OCI-LY1 (cell line): ENCODE results near the gene UQCC5.

ENCODE experiments used
- H2AFZ ChIP-seq: fragments of 200-600 bp; sonication (generic), shearing (Covaris generic); 2 replicates; pipeline ENCODE4 v1.6.0; 2014; ENCODE audit warnings: antibody characterized with exemption, mild to moderate bottlenecking, low read length
- H3F3A ChIP-seq: fragments of 200-600 bp; sonication (generic), shearing (Covaris generic); 2 replicates; pipeline ENCODE4 v1.6.0; 2014; ENCODE audit warnings: mild to moderate bottlenecking, antibody characterized with exemption, low read length, moderate library complexity; ENCODE audit not compliant: insufficient read depth
- H3K27ac ChIP-seq: fragments of 200-600 bp; sonication (generic); 2 replicates; pipeline ENCODE4 v1.5.1; 2014; ENCODE audit warnings: low read length, mixed run types, mild to moderate bottlenecking, low read depth; ENCODE audit not compliant: poor library complexity, severe bottlenecking
- H3K27me3 ChIP-seq: fragments of 200-600 bp; sonication (generic); 2 replicates; pipeline ENCODE4 v1.6.0; 2014; ENCODE audit warnings: antibody characterized with exemption, mild to moderate bottlenecking, low read length, moderate library complexity; ENCODE audit not compliant: insufficient read depth
- H3K36me3 ChIP-seq: fragments of 200-600 bp; sonication (generic); 2 replicates; pipeline ENCODE4 v1.6.1; 2014; ENCODE audit warnings: mild to moderate bottlenecking, antibody characterized with exemption, low read length, moderate library complexity, mixed read lengths; ENCODE audit not compliant: insufficient read depth
- H3K4me1 ChIP-seq: fragments of 200-600 bp; sonication (generic); 2 replicates; pipeline ENCODE4 v1.5.1; 2014; ENCODE audit warnings: mild to moderate bottlenecking, low read length, moderate library complexity; ENCODE audit not compliant: insufficient read depth, severe bottlenecking
- H3K4me2 ChIP-seq: fragments of 200-600 bp; sonication (generic), shearing (Covaris generic); 2 replicates; pipeline ENCODE4 v1.6.1; 2014; ENCODE audit warnings: low read length
- H3K4me3 ChIP-seq: fragments of 200-600 bp; sonication (generic); 2 replicates; pipeline ENCODE4 v1.5.1; 2014; ENCODE audit warnings: low read length, low read depth, mild to moderate bottlenecking, mixed read lengths; ENCODE audit not compliant: poor library complexity, severe bottlenecking
- H3K79me2 ChIP-seq: fragments of 200-600 bp; shearing (Covaris generic); 2 replicates; pipeline ENCODE4 v1.6.1; 2016; ENCODE audit warnings: mixed run types, low read length, mixed read lengths; ENCODE audit not compliant: insufficient read depth
- H3K9ac ChIP-seq: fragments of 200-600 bp; sonication (generic), shearing (Covaris generic); 2 replicates; pipeline ENCODE4 v1.6.1; 2014; ENCODE audit warnings: mild to moderate bottlenecking, low read length, mixed read lengths
- H3K9me2 ChIP-seq: fragments of 200-600 bp; sonication (generic), shearing (Covaris generic); 2 replicates; pipeline ENCODE4 v1.6.1; 2014; ENCODE audit warnings: low read depth, mild to moderate bottlenecking, low read length, mixed read lengths
- H3K9me3 ChIP-seq: fragments of 200-600 bp; shearing (Covaris generic); 2 replicates; pipeline ENCODE4 v1.6.1; 2014; ENCODE audit warnings: low read length, mixed read lengths
- H4K20me1 ChIP-seq: fragments of 200-600 bp; sonication (generic), shearing (Covaris generic); 2 replicates; pipeline ENCODE4 v1.6.0; 2016; ENCODE audit warnings: mild to moderate bottlenecking, low read length; ENCODE audit not compliant: insufficient read depth
- EZH2 ChIP-seq: fragments of 200-600 bp; sonication (generic), shearing (Covaris generic); IDR thresholded peaks from 2 replicates; pipeline ENCODE4 v1.8.0; 2017; ENCODE audit warnings: borderline replicate concordance, mixed run types, mild to moderate bottlenecking, antibody characterized with exemption, low read length, moderate library complexity, mixed read lengths
- TF ChIP-seq, protein P1 (sequence below): fragments of 200-600 bp; sonication (generic), shearing (Covaris generic); IDR thresholded peaks from 2 replicates; pipeline ENCODE4 v1.5.1; 2017; ENCODE audit warnings: mild to moderate bottlenecking, antibody characterized with exemption, low read length, moderate library complexity, mixed read lengths

The UQCC5 gene

DNA sequence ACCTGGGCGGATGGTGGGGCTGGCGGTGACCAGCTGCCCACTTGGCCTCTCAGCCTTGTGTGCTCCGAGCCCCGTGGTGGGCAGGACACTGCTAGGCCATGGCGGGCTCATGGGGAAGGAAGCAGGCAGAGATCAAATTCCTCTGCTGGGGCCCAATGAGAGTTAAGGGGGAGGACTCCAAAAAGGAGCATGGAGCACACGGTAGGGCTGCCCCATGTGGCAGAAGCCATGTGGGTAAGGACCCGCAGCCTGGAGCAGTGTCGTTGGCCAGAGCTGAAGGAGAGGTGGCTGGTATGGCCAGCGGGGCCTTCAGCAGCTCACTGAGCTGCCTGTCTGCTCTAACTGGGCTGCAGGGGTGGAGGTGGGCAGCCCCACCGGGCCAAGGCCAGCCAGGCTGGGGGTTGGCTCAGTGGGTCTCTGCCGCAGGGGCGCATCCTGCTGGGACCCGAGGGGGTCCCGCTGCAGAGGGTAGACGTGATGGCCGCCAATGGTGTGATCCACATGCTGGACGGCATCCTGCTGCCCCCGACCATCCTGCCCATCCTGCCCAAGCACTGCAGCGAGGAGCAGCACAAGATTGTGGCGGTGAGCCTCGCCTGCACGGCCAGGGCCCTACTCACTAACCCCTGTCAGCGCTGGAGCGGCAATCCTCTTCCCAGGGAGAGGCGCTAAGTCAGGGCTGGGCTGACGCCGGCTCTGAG, 30.0 kb upstream of the UQCC5 start:
- no peak overlapping the region for H2AFZ ChIP-seq
- H3K9me2 ChIP-seq = no peaks in the 10 kb centered on the region
- no peak overlapping the region for H3K4me3 ChIP-seq
- no peaks in the 10 kb centered on the region for H3K9me3 ChIP-seq
- no peaks in the 10 kb centered on the region for H3K79me2 ChIP-seq
- no peaks in the 10 kb centered on the region for H4K20me1 ChIP-seq
- no peaks in the 10 kb centered on the region for H3K36me3 ChIP-seq
- H3F3A ChIP-seq = no peaks in the 10 kb centered on the region
- H3K9ac ChIP-seq = no peak overlapping the region
- no peak overlapping the region for H3K27ac ChIP-seq
- peaks cover 4% of the 10 kb centered on the region for H3K27me3 ChIP-seq
- no peak overlapping the region for H3K4me2 ChIP-seq
- TF ChIP-seq, protein P1, sequence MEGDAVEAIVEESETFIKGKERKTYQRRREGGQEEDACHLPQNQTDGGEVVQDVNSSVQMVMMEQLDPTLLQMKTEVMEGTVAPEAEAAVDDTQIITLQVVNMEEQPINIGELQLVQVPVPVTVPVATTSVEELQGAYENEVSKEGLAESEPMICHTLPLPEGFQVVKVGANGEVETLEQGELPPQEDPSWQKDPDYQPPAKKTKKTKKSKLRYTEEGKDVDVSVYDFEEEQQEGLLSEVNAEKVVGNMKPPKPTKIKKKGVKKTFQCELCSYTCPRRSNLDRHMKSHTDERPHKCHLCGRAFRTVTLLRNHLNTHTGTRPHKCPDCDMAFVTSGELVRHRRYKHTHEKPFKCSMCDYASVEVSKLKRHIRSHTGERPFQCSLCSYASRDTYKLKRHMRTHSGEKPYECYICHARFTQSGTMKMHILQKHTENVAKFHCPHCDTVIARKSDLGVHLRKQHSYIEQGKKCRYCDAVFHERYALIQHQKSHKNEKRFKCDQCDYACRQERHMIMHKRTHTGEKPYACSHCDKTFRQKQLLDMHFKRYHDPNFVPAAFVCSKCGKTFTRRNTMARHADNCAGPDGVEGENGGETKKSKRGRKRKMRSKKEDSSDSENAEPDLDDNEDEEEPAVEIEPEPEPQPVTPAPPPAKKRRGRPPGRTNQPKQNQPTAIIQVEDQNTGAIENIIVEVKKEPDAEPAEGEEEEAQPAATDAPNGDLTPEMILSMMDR = no peak
- no peak for TF ChIP-seq EZH2
- H3K4me1 ChIP-seq = no peaks in the 10 kb centered on the region

DNA sequence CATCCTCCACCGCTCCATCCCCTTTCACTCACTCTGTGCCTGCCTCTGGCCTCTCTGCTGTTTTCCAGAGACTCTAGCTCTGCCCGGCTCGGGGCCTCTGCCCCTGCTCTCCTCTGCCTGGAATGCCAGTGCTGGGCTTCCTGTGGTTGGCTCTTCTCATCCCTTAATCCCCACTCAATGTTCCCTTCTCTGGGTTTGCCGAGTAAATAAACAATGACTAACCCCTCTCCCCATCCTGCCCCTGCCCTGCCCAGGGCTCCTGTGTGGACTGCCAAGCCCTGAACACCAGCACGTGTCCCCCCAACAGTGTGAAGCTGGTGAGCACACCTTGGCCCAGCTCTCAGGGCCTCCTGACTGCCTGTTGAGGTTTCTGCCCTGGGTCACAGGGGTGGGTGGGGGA, 29.0 kb upstream of the UQCC5 start:
- Histone ChIP-seq H3K27ac (no peak overlapping the region), H3K27me3 (peaks cover 4% of the 10 kb centered on the region), H3K4me3 (no peak overlapping the region), H3K9me2 (no peaks in the 10 kb centered on the region), H3K4me1 (no peaks in the 10 kb centered on the region), H3F3A (no peaks in the 10 kb centered on the region), H3K4me2 (no peak overlapping the region), H3K79me2 (no peaks in the 10 kb centered on the region), H3K9me3 (no peaks in the 10 kb centered on the region), H4K20me1 (no peaks in the 10 kb centered on the region), H3K36me3 (no peaks in the 10 kb centered on the region), H2AFZ (no peak overlapping the region), H3K9ac (no peak overlapping the region)
- TF ChIP-seq, protein P1 = no peak
- no peak for TF ChIP-seq EZH2

DNA sequence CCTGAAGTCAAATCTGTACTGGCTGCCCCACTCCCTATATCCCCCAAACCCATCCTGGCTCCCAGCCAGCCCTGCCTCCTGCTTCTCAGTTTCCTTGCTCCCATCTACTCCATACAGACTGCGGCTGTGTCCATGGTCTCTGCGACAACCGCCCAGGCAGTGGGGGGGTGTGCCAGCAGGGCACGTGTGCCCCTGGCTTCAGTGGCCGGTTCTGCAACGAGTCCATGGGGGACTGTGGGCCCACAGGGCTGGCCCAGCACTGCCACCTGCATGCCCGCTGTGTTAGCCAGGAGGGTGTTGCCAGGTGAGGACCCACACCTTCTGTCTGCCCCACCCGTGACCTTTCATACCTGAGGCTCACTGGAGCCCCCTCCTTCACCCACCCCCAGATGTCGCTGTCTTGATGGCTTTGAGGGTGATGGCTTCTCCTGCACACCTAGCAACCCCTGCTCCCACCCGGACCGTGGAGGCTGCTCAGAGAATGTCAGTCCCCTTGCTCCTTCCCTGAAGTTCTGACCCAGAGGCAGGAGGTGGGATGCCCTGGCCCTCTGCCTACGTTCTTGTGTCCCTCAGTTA, 26.6 kb upstream of the UQCC5 start:
- Histone ChIP-seq H2AFZ (no peak overlapping the region), H3K9ac (no peak overlapping the region), H4K20me1 (no peaks in the 10 kb centered on the region), H3K27ac (no peak overlapping the region), H3K4me3 (no peak overlapping the region), H3K79me2 (no peaks in the 10 kb centered on the region), H3K27me3 (peaks cover 8% of the 10 kb centered on the region), H3K36me3 (no peaks in the 10 kb centered on the region), H3K4me1 (no peaks in the 10 kb centered on the region), H3F3A (no peaks in the 10 kb centered on the region), H3K4me2 (no peak overlapping the region), H3K9me2 (no peaks in the 10 kb centered on the region), H3K9me3 (no peaks in the 10 kb centered on the region)
- TF ChIP-seq, protein P1 = peak; percentile 60
- TF ChIP-seq EZH2 = no peak
